ENCODE measurements around the gene OR10D3.
"Not testable (repeated sequence)": the region's sequence is repeated elsewhere in the genome, so short reads cannot be mapped to it uniquely, and the experiment has no call there.

DNA sequence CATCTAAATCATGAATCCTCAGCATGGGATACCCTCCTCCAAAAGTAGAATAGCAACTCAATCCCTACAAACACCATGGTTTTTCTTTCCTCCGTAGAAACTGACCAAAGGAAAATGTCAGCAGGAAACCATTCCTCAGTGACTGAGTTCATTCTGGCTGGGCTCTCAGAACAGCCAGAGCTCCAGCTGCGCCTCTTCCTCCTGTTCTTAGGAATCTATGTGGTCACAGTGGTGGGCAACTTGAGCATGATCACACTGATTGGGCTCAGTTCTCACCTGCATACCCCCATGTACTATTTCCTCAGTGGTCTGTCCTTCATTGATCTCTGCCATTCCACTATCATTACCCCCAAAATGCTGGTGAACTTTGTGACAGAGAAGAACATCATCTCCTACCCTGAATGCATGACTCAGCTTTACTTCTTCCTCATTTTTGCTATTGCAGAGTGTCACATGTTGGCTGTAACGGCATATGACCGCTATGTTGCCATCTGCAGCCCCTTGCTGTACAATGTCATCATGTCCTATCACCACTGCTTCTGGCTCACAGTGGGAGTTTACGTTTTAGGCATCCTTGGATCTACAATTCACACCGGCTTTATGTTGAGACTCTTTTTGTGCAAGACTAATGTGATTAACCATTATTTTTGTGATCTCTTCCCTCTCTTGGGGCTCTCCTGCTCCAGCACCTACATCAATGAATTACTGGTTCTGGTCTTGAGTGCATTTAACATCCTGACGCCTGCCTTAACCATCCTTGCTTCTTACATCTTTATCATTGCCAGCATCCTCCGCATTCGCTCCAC is 41.7 kb downstream of the OR10D3 start:
- TF ChIP-seq, protein P1, sequence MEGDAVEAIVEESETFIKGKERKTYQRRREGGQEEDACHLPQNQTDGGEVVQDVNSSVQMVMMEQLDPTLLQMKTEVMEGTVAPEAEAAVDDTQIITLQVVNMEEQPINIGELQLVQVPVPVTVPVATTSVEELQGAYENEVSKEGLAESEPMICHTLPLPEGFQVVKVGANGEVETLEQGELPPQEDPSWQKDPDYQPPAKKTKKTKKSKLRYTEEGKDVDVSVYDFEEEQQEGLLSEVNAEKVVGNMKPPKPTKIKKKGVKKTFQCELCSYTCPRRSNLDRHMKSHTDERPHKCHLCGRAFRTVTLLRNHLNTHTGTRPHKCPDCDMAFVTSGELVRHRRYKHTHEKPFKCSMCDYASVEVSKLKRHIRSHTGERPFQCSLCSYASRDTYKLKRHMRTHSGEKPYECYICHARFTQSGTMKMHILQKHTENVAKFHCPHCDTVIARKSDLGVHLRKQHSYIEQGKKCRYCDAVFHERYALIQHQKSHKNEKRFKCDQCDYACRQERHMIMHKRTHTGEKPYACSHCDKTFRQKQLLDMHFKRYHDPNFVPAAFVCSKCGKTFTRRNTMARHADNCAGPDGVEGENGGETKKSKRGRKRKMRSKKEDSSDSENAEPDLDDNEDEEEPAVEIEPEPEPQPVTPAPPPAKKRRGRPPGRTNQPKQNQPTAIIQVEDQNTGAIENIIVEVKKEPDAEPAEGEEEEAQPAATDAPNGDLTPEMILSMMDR (conservative IDR thresholded peaks at IDR 0.05; ENCODE audit: low read depth, low read length) = not testable (repeated sequence)
- not testable (repeated sequence) for TF ChIP-seq EZH2 (IDR thresholded peaks at IDR 0.05; ENCODE audit: low read length, unreplicated experiment); EZH2phosphoT487 (IDR thresholded peaks at IDR 0.05; ENCODE audit: borderline replicate concordance, low read length)
